22Rv1 (cell line): ENCODE results near the gene C22orf39.

Experiments
- H3K27ac ChIP-seq: fragments of 450-650 bp; 2 replicates; pipeline ENCODE4 v1.5.1; 2017
- CTCF ChIP-seq: fragments of 450-650 bp; IDR thresholded peaks from 2 replicates; pipeline ENCODE4 v1.5.1; 2017; ENCODE audit warnings: mild to moderate bottlenecking
- ZFX ChIP-seq: fragments of 450-650 bp; IDR thresholded peaks from 2 replicates; pipeline ENCODE4 v1.6.1; 2017; ENCODE audit warnings: antibody characterized with exemption, borderline replicate concordance

The C22orf39 gene

GRCh38 chr22:19447330-19448075 is at the start of gene C22orf39:
Gene C22orf39 (minus strand): TSS chr22:19447711. CDS start chr22:19447688, 23 bp downstream.
- TF ChIP-seq CTCF (no peak), ZFX (no peak)
- peak within 1 kb of the TSS; percentile 93 for H3K27ac ChIP-seq

GRCh38 chr22:19497245-19497644 is 49.7 kb upstream of the C22orf39 start:
- no peak overlapping the region for H3K27ac ChIP-seq
- TF ChIP-seq ZFX (no peak), CTCF (no peak)

GRCh38 chr22:19496324-19496630 is 48.8 kb upstream of the C22orf39 start:
- TF ChIP-seq ZFX (no peak), CTCF (no peak)
- H3K27ac ChIP-seq = no peak overlapping the region

GRCh38 chr22:19495562-19496323 is 48.2 kb upstream of the C22orf39 start:
- TF ChIP-seq CTCF (no peak), ZFX (no peak)
- H3K27ac ChIP-seq = no peak overlapping the region

- no peak for TF ChIP-seq CTCF
- no peak for TF ChIP-seq ZFX
- no peak overlapping the region for H3K27ac ChIP-seq
These were observed 47.2 kb upstream of the C22orf39 start for GRCh38 chr22:19494676-19495173.

- H3K27ac ChIP-seq = no peak overlapping the region
- TF ChIP-seq CTCF = no peak
- TF ChIP-seq ZFX = no peak
These were observed 46.6 kb upstream of the C22orf39 start for GRCh38 chr22:19494001-19494560.
